ENCODE results near the gene C1QTNF1. TPM values are rescaled to one million over a fixed set of nuclear protein-coding genes. Genes with fewer than 3 reads are reported as not detected.

The C1QTNF1 gene
- total RNA-seq, 1 experiment from 2014 or later: 4.0 TPM

DNA sequence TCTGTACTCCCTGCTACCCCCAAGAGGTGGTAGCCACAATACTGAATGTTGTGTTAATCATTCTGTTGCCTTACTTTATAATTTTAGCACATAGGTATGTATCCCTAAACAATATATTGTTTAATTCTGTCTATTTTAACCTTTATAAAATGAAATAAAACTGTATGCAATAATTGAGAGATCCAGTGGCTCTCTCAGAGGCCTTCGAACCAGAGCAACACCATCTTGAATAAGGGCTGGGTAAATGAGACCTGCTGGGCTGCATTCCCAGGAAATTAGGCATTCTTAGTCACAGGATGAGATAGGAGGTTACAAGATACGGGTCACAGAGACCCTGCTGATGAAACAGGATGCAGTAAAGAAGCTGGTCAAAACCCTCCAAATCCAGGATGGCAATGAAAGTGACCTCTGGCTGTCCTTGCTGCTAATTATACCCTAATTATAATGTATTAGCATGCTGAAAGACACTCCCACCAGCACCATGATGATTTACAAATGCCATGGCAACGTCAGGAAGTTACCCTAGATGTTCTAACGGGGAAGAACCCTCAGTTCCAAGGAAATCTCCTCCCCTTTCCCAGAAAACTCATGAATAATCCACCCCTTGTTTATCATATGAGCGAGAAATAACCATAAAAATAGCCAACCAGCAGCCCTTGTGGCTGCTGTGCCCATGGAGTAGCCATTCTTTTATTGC is 12.4 kb upstream of the C1QTNF1 start:
- H3K27me3 ChIP-seq (ENCODE audit: insufficient read depth, low read length): no peaks in the 10 kb centered on the region
- no peak overlapping the region for H3K4me3 ChIP-seq (replicated peaks in 1 of 2; ENCODE audit: low read depth in 1 of 2, low read length in 2 of 2)
- peaks cover 0 to 18% of the 10 kb centered on the region in 2 experiments; a peak in 1 of 4 replicates for H3K9me3 ChIP-seq (ENCODE audit: control insufficient read depth in 1 of 2, insufficient read depth in 1 of 2, low read depth in 1 of 2, low read length in 2 of 2)
- RAD21 ChIA-PET (ENCODE audit: low non-redundant PET in 1 of 2, low total read pairs in 2 of 2, uncharacterized antibody in 2 of 2, unreplicated experiment in 2 of 2): no interaction called here
- H3K36me3 ChIP-seq (ENCODE audit: control insufficient read depth in 1 of 2, insufficient read depth in 2 of 2, low read length in 2 of 2): peaks cover 0 to 7% of the 10 kb centered on the region in 2 experiments; a peak in 1 of 4 replicates
- H3K9me2 ChIP-seq (ENCODE audit: insufficient read depth): no peaks in the 10 kb centered on the region
- DNase-seq (ENCODE audit: low read depth, low spot score) (peak; percentile 57), ATAC-seq (no peak)
- peak overlapping the region; percentile 31 for H3K4me2 ChIP-seq (ENCODE audit: low read length)
- H3K79me2 ChIP-seq (ENCODE audit: insufficient read depth, low read length): peaks cover 32% of the 10 kb centered on the region
- H4K20me1 ChIP-seq (ENCODE audit: insufficient read depth): no peaks in the 10 kb centered on the region
- intact Hi-C loops (cut with micrococcal nuclease): no loop called here
- no peak overlapping the region for H3K9ac ChIP-seq (ENCODE audit: low read length)
- TF ChIP-seq FOSL1 (IDR thresholded peaks at IDR 0.05; ENCODE audit: low read depth) (no peak; the same call in 1 of the 2 replicates), SP1 (IDR thresholded peaks at IDR 0.05; ENCODE audit: low read depth) (peak; percentile 73), POLR2AphosphoS5 (IDR thresholded peaks at IDR 0.05; ENCODE audit: low read depth, low read length) (peak; percentile 39; the same call in 1 of the 2 replicates), YY1 (IDR thresholded peaks at IDR 0.05; ENCODE audit: extremely low read depth, insufficient replicate concordance, low read depth, low read length) (peak; percentile 79)
- H3K27ac ChIP-seq (ENCODE audit: low read depth, low read length): no peak overlapping the region
- BruUV-seq (replicated peaks): no TSS peak
- peak overlapping the region; percentile 19 for H2AFZ ChIP-seq (ENCODE audit: low read depth, low read length, poor library complexity, severe bottlenecking)
- peaks cover 14 to 43% of the 10 kb centered on the region in 2 experiments for H3K4me1 ChIP-seq (ENCODE audit: control insufficient read depth in 1 of 2, insufficient read depth in 2 of 2, low read length in 2 of 2)
- CTCF ChIA-PET: no interaction called here
- POLR2A ChIA-PET: interaction anchor here (0.6 kb wide), 1 partner anchor 26 kb away, joined by 3 read pairs; no protein-coding TSS in a partner anchor

DNA sequence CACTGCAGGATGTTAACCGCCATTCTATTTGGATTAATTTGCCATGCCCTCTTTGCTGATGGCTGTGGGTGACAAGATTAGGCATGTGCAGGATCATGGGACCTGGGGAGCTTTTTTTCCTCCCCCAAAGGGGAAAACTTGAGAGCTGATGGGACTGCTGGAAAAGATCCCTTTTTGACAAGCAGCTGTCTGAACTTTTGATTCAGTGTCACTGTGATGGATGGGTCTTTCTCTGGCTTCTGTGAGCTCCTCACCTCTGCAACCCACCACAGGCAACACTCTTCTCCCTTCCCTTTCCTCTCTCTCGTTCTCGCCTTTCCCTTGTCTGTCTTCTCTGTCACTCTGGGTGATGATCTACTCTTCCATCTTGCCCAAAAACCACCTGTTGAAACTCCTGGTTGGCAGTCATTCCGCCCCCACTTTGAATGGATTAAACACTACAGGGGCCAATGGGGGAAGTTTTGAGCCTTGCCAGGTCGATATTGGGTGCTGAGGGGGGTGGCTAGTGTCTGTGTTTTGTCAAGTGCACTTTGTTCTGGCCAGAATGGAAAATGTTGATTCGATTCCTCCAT is 11.3 kb upstream of the C1QTNF1 start:
- no TSS peak for BruUV-seq (replicated peaks)
- Histone ChIP-seq H3K9ac (ENCODE audit: low read length) (no peak overlapping the region), H3K9me2 (ENCODE audit: insufficient read depth) (no peaks in the 10 kb centered on the region), H3K36me3 (ENCODE audit: control insufficient read depth in 1 of 2, insufficient read depth in 2 of 2, low read length in 2 of 2) (peaks cover 0 to 3% of the 10 kb centered on the region in 2 experiments; a peak in 1 of 4 replicates), H2AFZ (ENCODE audit: low read depth, low read length, poor library complexity, severe bottlenecking) (no peak overlapping the region), H3K27ac (ENCODE audit: low read depth, low read length) (no peak overlapping the region), H3K27me3 (ENCODE audit: insufficient read depth, low read length) (no peaks in the 10 kb centered on the region), H3K79me2 (ENCODE audit: insufficient read depth, low read length) (peaks cover 22% of the 10 kb centered on the region), H3K4me1 (ENCODE audit: control insufficient read depth in 1 of 2, insufficient read depth in 2 of 2, low read length in 2 of 2) (peaks cover 14 to 46% of the 10 kb centered on the region in 2 experiments), H3K4me3 (replicated peaks in 1 of 2; ENCODE audit: low read depth in 1 of 2, low read length in 2 of 2) (no peak overlapping the region), H4K20me1 (ENCODE audit: insufficient read depth) (no peaks in the 10 kb centered on the region), H3K9me3 (ENCODE audit: control insufficient read depth in 1 of 2, insufficient read depth in 1 of 2, low read depth in 1 of 2, low read length in 2 of 2) (peaks cover 0 to 18% of the 10 kb centered on the region in 2 experiments; a peak in 1 of 4 replicates), H3K4me2 (ENCODE audit: low read length) (no peak overlapping the region)
- ChIA-PET POLR2A (no interaction called here), RAD21 (ENCODE audit: low non-redundant PET in 1 of 2, low total read pairs in 2 of 2, uncharacterized antibody in 2 of 2, unreplicated experiment in 2 of 2) (no interaction called here), CTCF (no interaction called here)
- ATAC-seq (no peak), DNase-seq (ENCODE audit: low read depth, low spot score) (no peak)
- TF ChIP-seq JUND (IDR thresholded peaks at IDR 0.05) (no peak), POLR2AphosphoS5 (IDR thresholded peaks at IDR 0.05; ENCODE audit: low read depth, low read length) (no peak), CBX3 (IDR thresholded peaks at IDR 0.05; ENCODE audit: low read depth) (no peak), ZNF274 (IDR thresholded peaks at IDR 0.05; ENCODE audit: low read depth, low read length) (no peak), SIN3A (IDR thresholded peaks at IDR 0.05; ENCODE audit: low read depth) (no peak), ELF1 (IDR thresholded peaks at IDR 0.05; ENCODE audit: borderline replicate concordance, low read depth) (no peak), EZH2 (IDR thresholded peaks at IDR 0.05) (no peak), EGR1 (IDR thresholded peaks at IDR 0.05; ENCODE audit: low read depth) (no peak)
- TF ChIP-seq, protein P1, sequence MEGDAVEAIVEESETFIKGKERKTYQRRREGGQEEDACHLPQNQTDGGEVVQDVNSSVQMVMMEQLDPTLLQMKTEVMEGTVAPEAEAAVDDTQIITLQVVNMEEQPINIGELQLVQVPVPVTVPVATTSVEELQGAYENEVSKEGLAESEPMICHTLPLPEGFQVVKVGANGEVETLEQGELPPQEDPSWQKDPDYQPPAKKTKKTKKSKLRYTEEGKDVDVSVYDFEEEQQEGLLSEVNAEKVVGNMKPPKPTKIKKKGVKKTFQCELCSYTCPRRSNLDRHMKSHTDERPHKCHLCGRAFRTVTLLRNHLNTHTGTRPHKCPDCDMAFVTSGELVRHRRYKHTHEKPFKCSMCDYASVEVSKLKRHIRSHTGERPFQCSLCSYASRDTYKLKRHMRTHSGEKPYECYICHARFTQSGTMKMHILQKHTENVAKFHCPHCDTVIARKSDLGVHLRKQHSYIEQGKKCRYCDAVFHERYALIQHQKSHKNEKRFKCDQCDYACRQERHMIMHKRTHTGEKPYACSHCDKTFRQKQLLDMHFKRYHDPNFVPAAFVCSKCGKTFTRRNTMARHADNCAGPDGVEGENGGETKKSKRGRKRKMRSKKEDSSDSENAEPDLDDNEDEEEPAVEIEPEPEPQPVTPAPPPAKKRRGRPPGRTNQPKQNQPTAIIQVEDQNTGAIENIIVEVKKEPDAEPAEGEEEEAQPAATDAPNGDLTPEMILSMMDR (IDR thresholded peaks at IDR 0.05 in 2 of 3, conservative IDR thresholded peaks at IDR 0.05 in 1 of 3; ENCODE audit: borderline replicate concordance in 1 of 3, insufficient read depth in 1 of 3, low read depth in 2 of 3, low read length in 2 of 3): no peak
- TF ChIP-seq, protein P2, sequence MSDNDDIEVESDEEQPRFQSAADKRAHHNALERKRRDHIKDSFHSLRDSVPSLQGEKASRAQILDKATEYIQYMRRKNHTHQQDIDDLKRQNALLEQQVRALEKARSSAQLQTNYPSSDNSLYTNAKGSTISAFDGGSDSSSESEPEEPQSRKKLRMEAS (IDR thresholded peaks at IDR 0.05): no peak
- intact Hi-C loops (cut with micrococcal nuclease): no loop called here

All from HCT116 (cell line).